Measurements from ENCODE around the gene DDX21.
"Not testable (repeated sequence)": the region's sequence is repeated elsewhere in the genome, so short reads cannot be mapped to it uniquely, and the experiment has no call there.

Gene DDX21

GRCh38 chr10:69005704-69006485 lies 49.9 kb downstream of the DDX21 start:
- H3K4me1 ChIP-seq (ENCODE audit: low read depth, poor library complexity, severe bottlenecking) = peaks cover 7% of the 10 kb centered on the region
- H3K27ac ChIP-seq = no peak overlapping the region

DNA sequence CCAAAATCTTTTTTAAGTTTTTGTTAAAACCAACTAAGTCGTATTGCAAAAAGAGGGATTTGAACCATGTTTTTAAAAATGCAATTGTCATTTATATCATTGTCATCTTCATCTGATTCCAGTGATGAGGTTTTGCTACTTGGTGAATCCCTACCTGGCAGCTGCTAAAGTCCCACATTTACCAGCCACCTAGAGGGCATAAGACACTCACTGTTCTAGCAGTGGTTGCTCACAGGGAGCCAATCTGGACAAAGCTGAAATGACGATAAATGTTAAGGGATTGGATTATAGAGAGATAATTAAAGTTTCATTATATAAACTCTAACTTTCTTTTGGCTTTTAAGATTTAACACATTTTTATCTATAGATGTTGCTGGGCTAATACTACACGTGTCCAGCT lies 51.3 kb downstream of the DDX21 start:
- TF ChIP-seq, protein P1, sequence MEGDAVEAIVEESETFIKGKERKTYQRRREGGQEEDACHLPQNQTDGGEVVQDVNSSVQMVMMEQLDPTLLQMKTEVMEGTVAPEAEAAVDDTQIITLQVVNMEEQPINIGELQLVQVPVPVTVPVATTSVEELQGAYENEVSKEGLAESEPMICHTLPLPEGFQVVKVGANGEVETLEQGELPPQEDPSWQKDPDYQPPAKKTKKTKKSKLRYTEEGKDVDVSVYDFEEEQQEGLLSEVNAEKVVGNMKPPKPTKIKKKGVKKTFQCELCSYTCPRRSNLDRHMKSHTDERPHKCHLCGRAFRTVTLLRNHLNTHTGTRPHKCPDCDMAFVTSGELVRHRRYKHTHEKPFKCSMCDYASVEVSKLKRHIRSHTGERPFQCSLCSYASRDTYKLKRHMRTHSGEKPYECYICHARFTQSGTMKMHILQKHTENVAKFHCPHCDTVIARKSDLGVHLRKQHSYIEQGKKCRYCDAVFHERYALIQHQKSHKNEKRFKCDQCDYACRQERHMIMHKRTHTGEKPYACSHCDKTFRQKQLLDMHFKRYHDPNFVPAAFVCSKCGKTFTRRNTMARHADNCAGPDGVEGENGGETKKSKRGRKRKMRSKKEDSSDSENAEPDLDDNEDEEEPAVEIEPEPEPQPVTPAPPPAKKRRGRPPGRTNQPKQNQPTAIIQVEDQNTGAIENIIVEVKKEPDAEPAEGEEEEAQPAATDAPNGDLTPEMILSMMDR (conservative IDR thresholded peaks at IDR 0.05; ENCODE audit: low read depth, low read length) = no peak
- no peak overlapping the region for H3K4me2 ChIP-seq
- H4K20me1 ChIP-seq (ENCODE audit: insufficient read depth) = no peaks in the 10 kb centered on the region
- no peaks in the 10 kb centered on the region for H3K27me3 ChIP-seq (ENCODE audit: insufficient read depth, low read depth)
- H3K36me3 ChIP-seq (ENCODE audit: insufficient read depth) = no peaks in the 10 kb centered on the region
- H3K4me3 ChIP-seq (IDR thresholded peaks at IDR 0.05; ENCODE audit: insufficient read depth, low read depth, low read length) = no peak overlapping the region
- no peak overlapping the region for H3K9ac ChIP-seq
- H3K79me2 ChIP-seq (ENCODE audit: insufficient read depth, low read depth) = no peaks in the 10 kb centered on the region
- no peak overlapping the region for H3K27ac ChIP-seq
- peaks cover 7% of the 10 kb centered on the region for H3K4me1 ChIP-seq (ENCODE audit: low read depth, poor library complexity, severe bottlenecking)
- no peak overlapping the region for H2AFZ ChIP-seq (ENCODE audit: low read depth)

More at GRCh38 chr10:69005704-69006485, 49.9 kb downstream of the DDX21 start:
- Histone ChIP-seq H2AFZ (ENCODE audit: low read depth) (no peak overlapping the region), H3K27me3 (ENCODE audit: insufficient read depth, low read depth) (no peaks in the 10 kb centered on the region), H3K36me3 (ENCODE audit: insufficient read depth) (no peaks in the 10 kb centered on the region), H3K79me2 (ENCODE audit: insufficient read depth, low read depth) (no peaks in the 10 kb centered on the region), H4K20me1 (ENCODE audit: insufficient read depth) (no peaks in the 10 kb centered on the region), H3K4me3 (IDR thresholded peaks at IDR 0.05; ENCODE audit: insufficient read depth, low read depth, low read length) (no peak overlapping the region), H3K9ac (no peak overlapping the region), H3K4me2 (no peak overlapping the region)
- TF ChIP-seq, protein P1 (conservative IDR thresholded peaks at IDR 0.05; ENCODE audit: low read depth, low read length) = no peak

GRCh38 chr10:69009360-69009759 lies 53.4 kb downstream of the DDX21 start:
- Histone ChIP-seq H3K27ac (no peak overlapping the region), H4K20me1 (ENCODE audit: insufficient read depth) (no peaks in the 10 kb centered on the region), H3K4me3 (IDR thresholded peaks at IDR 0.05; ENCODE audit: insufficient read depth, low read depth, low read length) (no peak overlapping the region), H3K4me2 (no peak overlapping the region), H3K9ac (no peak overlapping the region), H3K36me3 (ENCODE audit: insufficient read depth) (no peaks in the 10 kb centered on the region), H2AFZ (ENCODE audit: low read depth) (no peak overlapping the region), H3K4me1 (ENCODE audit: low read depth, poor library complexity, severe bottlenecking) (peaks cover 7% of the 10 kb centered on the region), H3K79me2 (ENCODE audit: insufficient read depth, low read depth) (no peaks in the 10 kb centered on the region), H3K27me3 (ENCODE audit: insufficient read depth, low read depth) (no peaks in the 10 kb centered on the region)
- TF ChIP-seq, protein P1 (conservative IDR thresholded peaks at IDR 0.05; ENCODE audit: low read depth, low read length) = no peak

- Histone ChIP-seq H3K4me3 (IDR thresholded peaks at IDR 0.05; ENCODE audit: insufficient read depth, low read depth, low read length) (no peak overlapping the region), H3K27ac (no peak overlapping the region), H4K20me1 (ENCODE audit: insufficient read depth) (no peaks in the 10 kb centered on the region), H3K36me3 (ENCODE audit: insufficient read depth) (no peaks in the 10 kb centered on the region), H2AFZ (ENCODE audit: low read depth) (no peak overlapping the region), H3K4me1 (ENCODE audit: low read depth, poor library complexity, severe bottlenecking) (no peaks in the 10 kb centered on the region), H3K4me2 (no peak overlapping the region), H3K79me2 (ENCODE audit: insufficient read depth, low read depth) (no peaks in the 10 kb centered on the region), H3K9ac (no peak overlapping the region), H3K27me3 (ENCODE audit: insufficient read depth, low read depth) (no peaks in the 10 kb centered on the region)
- TF ChIP-seq, protein P1 (conservative IDR thresholded peaks at IDR 0.05; ENCODE audit: low read depth, low read length) = no peak
These were observed 54.2 kb downstream of the DDX21 start for GRCh38 chr10:69010151-69010640.

- not testable (repeated sequence) for H4K20me1 ChIP-seq (ENCODE audit: insufficient read depth); H3K4me1 ChIP-seq (ENCODE audit: low read depth, poor library complexity, severe bottlenecking); H3K4me3 ChIP-seq (IDR thresholded peaks at IDR 0.05; ENCODE audit: insufficient read depth, low read depth, low read length); H3K27ac ChIP-seq; H3K9ac ChIP-seq; H3K36me3 ChIP-seq (ENCODE audit: insufficient read depth); H2AFZ ChIP-seq (ENCODE audit: low read depth); H3K79me2 ChIP-seq (ENCODE audit: insufficient read depth, low read depth); H3K27me3 ChIP-seq (ENCODE audit: insufficient read depth, low read depth); H3K4me2 ChIP-seq
These were observed 56.8 kb downstream of the DDX21 start for GRCh38 chr10:69012778-69013177.
